Mesendoderm (in vitro differentiated cells): ENCODE data around the gene EGLN2. TPM values are rescaled to one million over a fixed set of nuclear protein-coding genes. Genes with fewer than 3 reads are reported as not detected.

Experiments
- DNase-seq: peaks from one replicate; pipeline ENCODE4 v3.0.0; 2013
- H2AK5ac ChIP-seq: 2 replicates; pipeline ENCODE4 v1.6.1; 2013; ENCODE audit warnings: low read length, inconsistent platforms
- H2BK120ac ChIP-seq: 2 replicates; pipeline ENCODE4 v1.6.1; 2013; ENCODE audit warnings: low read depth, mild to moderate bottlenecking, low read length, moderate library complexity, mixed read lengths
- H2BK15ac ChIP-seq: replicated peaks from 2 replicates; pipeline ENCODE4 v1.6.1; 2013; ENCODE audit warnings: low read depth, mild to moderate bottlenecking, moderate library complexity
- H2BK5ac ChIP-seq: 2 replicates; pipeline ENCODE4 v1.6.1; 2013; ENCODE audit warnings: low read length, inconsistent platforms
- H3K18ac ChIP-seq: 2 replicates; pipeline ENCODE4 v1.6.1; 2013; ENCODE audit warnings: mild to moderate bottlenecking, low read length, mixed read lengths
- H3K23ac ChIP-seq: one replicate; pipeline ENCODE4 v1.6.1; 2013; ENCODE audit warnings: low read length
- H3K27ac ChIP-seq: 2 replicates; pipeline ENCODE4 v1.5.1; 2013; ENCODE audit warnings: low read depth, mild to moderate bottlenecking, inconsistent platforms, low read length, moderate library complexity
- H3K27me3 ChIP-seq: 2 replicates; pipeline ENCODE4 v1.6.1; 2013; ENCODE audit warnings: low read length, control low read depth, mild to moderate bottlenecking, inconsistent platforms; ENCODE audit not compliant: insufficient read depth, poor library complexity
- H3K36me3 ChIP-seq: 2 replicates; pipeline ENCODE4 v1.6.1; 2013; ENCODE audit warnings: low read length, inconsistent platforms; ENCODE audit not compliant: control insufficient read depth, insufficient read depth
- H3K4ac ChIP-seq: one replicate; pipeline ENCODE4 v1.6.1; 2013; ENCODE audit warnings: low read depth, mild to moderate bottlenecking, low read length, moderate library complexity
- H3K4me1 ChIP-seq: 2 replicates; pipeline ENCODE4 v1.6.1; 2013; ENCODE audit warnings: low read depth, low read length, inconsistent platforms; ENCODE audit not compliant: control insufficient read depth
- H3K4me2 ChIP-seq: 2 replicates; pipeline ENCODE4 v1.6.1; 2013; ENCODE audit warnings: low read length
- H3K4me3 ChIP-seq: 2 replicates; pipeline ENCODE4 v1.5.1; 2013; ENCODE audit warnings: mild to moderate bottlenecking, low read length
- H3K56ac ChIP-seq: one replicate; pipeline ENCODE4 v1.6.1; 2013; ENCODE audit warnings: low read length
- H3K79me1 ChIP-seq: 2 replicates; pipeline ENCODE4 v1.6.1; 2013; ENCODE audit warnings: low read length, inconsistent platforms
- H3K79me2 ChIP-seq: 2 replicates; pipeline ENCODE4 v1.6.1; 2013; ENCODE audit warnings: mild to moderate bottlenecking, low read length; ENCODE audit not compliant: control insufficient read depth, insufficient read depth
- H3K9ac ChIP-seq: 2 replicates; pipeline ENCODE4 v1.6.1; 2013; ENCODE audit warnings: low read length, inconsistent platforms
- H4K5ac ChIP-seq: one replicate; pipeline ENCODE4 v1.6.1; 2013; ENCODE audit warnings: low read length
- H4K8ac ChIP-seq: one replicate; pipeline ENCODE4 v1.6.1; 2013; ENCODE audit warnings: low read depth, mild to moderate bottlenecking, control low read depth, low read length, moderate library complexity
- WGBS: extraction: QIAGEN DNeasy Blood & Tissue Kit; methylation state at CpG from one replicate; pipeline ENCODE4 v1.1.7; 2013; ENCODE audit warnings: low lambda C conversion rate, missing lambda C conversion rate; ENCODE audit not compliant: insufficient coverage; ENCODE audit errors: extremely low coverage; 5-methylcytosine and 5-hydroxymethylcytosine counted together
- polyA plus RNA-seq, 2 experiments: library from polyadenylated mRNA; stranded (reverse); fragments of 200-250 nt; gene quantifications; one replicate each; pipeline ENCODE4 v1.2.3, GENCODE V29; 2013

Gene EGLN2
- 89.3 TPM for polyA plus RNA-seq (2013, experiment 1 of 2)
- 85.4 TPM for polyA plus RNA-seq (2013, experiment 2 of 2)

GRCh38 chr19:40798683-40799557, at the start of gene EGLN2:
TSS of gene EGLN2 (plus strand) at chr19:40799191. CDS start at chr19:40800573, 1,382 bp downstream.
- peaks cover 2% of the 10 kb centered on the region for H3K36me3 ChIP-seq

GRCh38 chr19:40750058-40750873, 48.7 kb upstream of the EGLN2 start, which contains the start of gene ACTMAP:
TSS of gene ACTMAP (minus strand) at chr19:40750477. CDS start at chr19:40749803, 674 bp downstream.
- peak within 1 kb of the TSS; percentile 85 for H3K27ac ChIP-seq
- peak within 1 kb of the TSS; percentile 99 for H3K56ac ChIP-seq
- peak within 1 kb of the TSS; percentile 89 for H3K4me3 ChIP-seq
- H4K5ac ChIP-seq: peak within 1 kb of the TSS; percentile 100
- peak within 1 kb of the TSS; percentile 97 for H3K9ac ChIP-seq
- peak within 1 kb of the TSS; percentile 97 for H2BK5ac ChIP-seq
- peak within 1 kb of the TSS; percentile 100 for H2AK5ac ChIP-seq
- H3K79me1 ChIP-seq: peaks cover 5% of the 10 kb centered on the region
- peak; percentile 100 for DNase-seq
- peaks cover 37% of the 10 kb centered on the region for H3K79me2 ChIP-seq
- no peak within 1 kb of the TSS for H2BK15ac ChIP-seq
- peak within 1 kb of the TSS; percentile 97 for H3K23ac ChIP-seq
- peaks cover 8% of the 10 kb centered on the region for H3K4me1 ChIP-seq
- H3K27me3 ChIP-seq: no peaks in the 10 kb centered on the region
- H3K4ac ChIP-seq: peak within 1 kb of the TSS; percentile 100
- peak within 1 kb of the TSS; percentile 72 for H3K4me2 ChIP-seq
- peak within 1 kb of the TSS; percentile 30 for H2BK120ac ChIP-seq
- WGBS: no CpG with 5 or more reads among the region's 43 CpGs
- peak within 1 kb of the TSS; percentile 97 for H4K8ac ChIP-seq
- H3K36me3 ChIP-seq: no peaks in the 10 kb centered on the region
- H3K18ac ChIP-seq: peak within 1 kb of the TSS; percentile 86

More at GRCh38 chr19:40798683-40799557, at the start of gene EGLN2:
- Histone ChIP-seq H2AK5ac (no peak within 1 kb of the TSS), H3K4ac (peak within 1 kb of the TSS; percentile 95), H2BK15ac (no peak within 1 kb of the TSS), H3K9ac (peak within 1 kb of the TSS; percentile 97), H3K79me2 (peaks cover 44% of the 10 kb centered on the region), H3K79me1 (peaks cover 14% of the 10 kb centered on the region), H3K4me1 (peaks cover 3% of the 10 kb centered on the region), H4K5ac (no peak within 1 kb of the TSS), H3K27me3 (no peaks in the 10 kb centered on the region), H3K4me3 (peak within 1 kb of the TSS; percentile 90), H4K8ac (no peak within 1 kb of the TSS), H2BK5ac (peak within 1 kb of the TSS; percentile 62), H3K4me2 (peak within 1 kb of the TSS; percentile 96), H3K27ac (peak within 1 kb of the TSS; percentile 88), H3K23ac (peak within 1 kb of the TSS; percentile 60), H2BK120ac (peak within 1 kb of the TSS; percentile 52), H3K18ac (peak within 1 kb of the TSS; percentile 98), H3K56ac (peak within 1 kb of the TSS; percentile 94)
- DNase-seq: peak; percentile 100
- WGBS: no CpG with 5 or more reads among the region's 110 CpGs

GRCh38 chr19:40750874-40751537, 48.0 kb upstream of the EGLN2 start, which contains the start of gene SNRPA:
TSS of gene SNRPA (plus strand) at chr19:40751203. CDS start at chr19:40751409, 206 bp downstream.
- Histone ChIP-seq H2BK120ac (peak within 1 kb of the TSS; percentile 30), H4K8ac (peak within 1 kb of the TSS; percentile 97), H3K4me1 (peaks cover 8% of the 10 kb centered on the region), H2AK5ac (peak within 1 kb of the TSS; percentile 100), H3K4me3 (peak within 1 kb of the TSS; percentile 89), H2BK5ac (peak within 1 kb of the TSS; percentile 97), H2BK15ac (no peak within 1 kb of the TSS), H3K79me2 (peaks cover 45% of the 10 kb centered on the region), H3K27me3 (no peaks in the 10 kb centered on the region), H3K36me3 (peaks cover 2% of the 10 kb centered on the region), H3K23ac (peak within 1 kb of the TSS; percentile 97), H3K79me1 (peaks cover 6% of the 10 kb centered on the region), H3K9ac (peak within 1 kb of the TSS; percentile 97), H4K5ac (peak within 1 kb of the TSS; percentile 100), H3K4ac (peak within 1 kb of the TSS; percentile 100), H3K56ac (peak within 1 kb of the TSS; percentile 99), H3K4me2 (peak within 1 kb of the TSS; percentile 72), H3K18ac (peak within 1 kb of the TSS; percentile 86), H3K27ac (peak within 1 kb of the TSS; percentile 85)
- no CpG with 5 or more reads among the region's 46 CpGs for WGBS
- DNase-seq: peak; percentile 100

GRCh38 chr19:40752257-40752781, 46.7 kb upstream of the EGLN2 start:
- DNase-seq: no peak
- peaks cover 5% of the 10 kb centered on the region for H3K36me3 ChIP-seq
- H3K23ac ChIP-seq: no peak overlapping the region
- no peak overlapping the region for H2BK15ac ChIP-seq
- H3K9ac ChIP-seq: peak overlapping the region; percentile 81
- no peak overlapping the region for H4K8ac ChIP-seq
- H3K4me1 ChIP-seq: peaks cover 8% of the 10 kb centered on the region
- H3K56ac ChIP-seq: peak overlapping the region; percentile 90
- WGBS: no CpG with 5 or more reads among the region's 12 CpGs
- H2BK5ac ChIP-seq: no peak overlapping the region
- no peak overlapping the region for H3K27ac ChIP-seq
- peaks cover 58% of the 10 kb centered on the region for H3K79me2 ChIP-seq
- H3K4me3 ChIP-seq: peak overlapping the region; percentile 60
- H3K27me3 ChIP-seq: no peaks in the 10 kb centered on the region
- peak overlapping the region; percentile 67 for H3K4me2 ChIP-seq
- peaks cover 14% of the 10 kb centered on the region for H3K79me1 ChIP-seq
- no peak overlapping the region for H3K4ac ChIP-seq
- no peak overlapping the region for H4K5ac ChIP-seq
- no peak overlapping the region for H2BK120ac ChIP-seq
- no peak overlapping the region for H3K18ac ChIP-seq
- no peak overlapping the region for H2AK5ac ChIP-seq
